Measurements from ENCODE around the gene PATJ. TPM values are rescaled to one million over a fixed set of nuclear protein-coding genes. Genes with fewer than 3 reads are reported as not detected.
"Not testable (repeated sequence)": the region's sequence is repeated elsewhere in the genome, so short reads cannot be mapped to it uniquely, and the experiment has no call there.

The PATJ gene
- total and polyA plus RNA-seq, 5 donors, result 36.3 to 72.3 (median 51.8) TPM

GRCh38 chr1:61892977-61893376 lies 150.7 kb downstream of the PATJ start:
- WGBS, result 62% methylated on average over 2 of the region's 2 CpGs
- H3K27me3 ChIP-seq (ENCODE audit: control insufficient read depth, insufficient read depth), result no peaks in the 10 kb centered on the region
- H3K9me3 ChIP-seq (ENCODE audit: control insufficient read depth, low read length), result no peaks in the 10 kb centered on the region
- H3K4me3 ChIP-seq (ENCODE audit: low read length), result no peak overlapping the region
- no peaks in the 10 kb centered on the region for H3K4me1 ChIP-seq (ENCODE audit: control insufficient read depth, insufficient read depth, low read length)
- no peak for ATAC-seq
- intact Hi-C loops (cut with DNase I), result no loop called here
- no peak overlapping the region for H3K27ac ChIP-seq (ENCODE audit: low read length)
- DNase-seq, result no peak

GRCh38 chr1:61894296-61894695 lies 152.0 kb downstream of the PATJ start:
- DNase-seq; intact Hi-C loops (cut with DNase I); H3K4me3 ChIP-seq (ENCODE audit: low read length); H3K27ac ChIP-seq (ENCODE audit: low read length); H3K9me3 ChIP-seq (ENCODE audit: control insufficient read depth, low read length); H3K4me1 ChIP-seq (ENCODE audit: control insufficient read depth, insufficient read depth, low read length); ATAC-seq; H3K27me3 ChIP-seq (ENCODE audit: control insufficient read depth, insufficient read depth): not testable (repeated sequence)
- 81% methylated on average over 2 of the region's 2 CpGs for WGBS

GRCh38 chr1:61895175-61895574 lies 152.9 kb downstream of the PATJ start:
- H3K27me3 ChIP-seq (ENCODE audit: control insufficient read depth, insufficient read depth), result no peaks in the 10 kb centered on the region
- no peak for ATAC-seq
- WGBS, result 46% methylated on average over 2 of the region's 2 CpGs
- H3K4me3 ChIP-seq (ENCODE audit: low read length), result no peak overlapping the region
- no peak for DNase-seq
- no peak overlapping the region for H3K27ac ChIP-seq (ENCODE audit: low read length)
- no peaks in the 10 kb centered on the region for H3K9me3 ChIP-seq (ENCODE audit: control insufficient read depth, low read length)
- no peaks in the 10 kb centered on the region for H3K4me1 ChIP-seq (ENCODE audit: control insufficient read depth, insufficient read depth, low read length)
- intact Hi-C loops (cut with DNase I), result no loop called here

- no peaks in the 10 kb centered on the region for H3K4me1 ChIP-seq (ENCODE audit: control insufficient read depth, insufficient read depth, low read length)
- H3K9me3 ChIP-seq (ENCODE audit: control insufficient read depth, low read length), result no peaks in the 10 kb centered on the region
- 95% methylated on average over 3 of the region's 3 CpGs for WGBS
- H3K27ac ChIP-seq (ENCODE audit: low read length), result no peak overlapping the region
- no peaks in the 10 kb centered on the region for H3K27me3 ChIP-seq (ENCODE audit: control insufficient read depth, insufficient read depth)
- H3K4me3 ChIP-seq (ENCODE audit: low read length), result no peak overlapping the region
- ATAC-seq (no peak), DNase-seq (no peak)
- intact Hi-C loops (cut with DNase I), result no loop called here
Observed at GRCh38 chr1:61898658-61899057, 156.4 kb downstream of the PATJ start.

- H3K4me1 ChIP-seq (ENCODE audit: control insufficient read depth, insufficient read depth, low read length), result peaks cover 1% of the 10 kb centered on the region
- DNase-seq, result no peak
- no peaks in the 10 kb centered on the region for H3K27me3 ChIP-seq (ENCODE audit: control insufficient read depth, insufficient read depth)
- no peak overlapping the region for H3K4me3 ChIP-seq (ENCODE audit: low read length)
- H3K9me3 ChIP-seq (ENCODE audit: control insufficient read depth, low read length), result no peaks in the 10 kb centered on the region
- intact Hi-C loops (cut with DNase I), result no loop called here
- H3K27ac ChIP-seq (ENCODE audit: low read length), result no peak overlapping the region
- 93% methylated on average over 1 of the region's 1 CpG for WGBS
- no peak for ATAC-seq
Observed at GRCh38 chr1:61904354-61904753, 162.1 kb downstream of the PATJ start.

GRCh38 chr1:61907102-61907501 lies 164.8 kb downstream of the PATJ start:
- no peaks in the 10 kb centered on the region for H3K27me3 ChIP-seq (ENCODE audit: control insufficient read depth, insufficient read depth)
- peaks cover 1% of the 10 kb centered on the region for H3K4me1 ChIP-seq (ENCODE audit: control insufficient read depth, insufficient read depth, low read length)
- DNase-seq (no peak), ATAC-seq (no peak)
- no peak overlapping the region for H3K4me3 ChIP-seq (ENCODE audit: low read length)
- 60% methylated on average over 4 of the region's 4 CpGs for WGBS
- no peaks in the 10 kb centered on the region for H3K9me3 ChIP-seq (ENCODE audit: control insufficient read depth, low read length)
- intact Hi-C loops (cut with DNase I), result no loop called here
- no peak overlapping the region for H3K27ac ChIP-seq (ENCODE audit: low read length)

- no peaks in the 10 kb centered on the region for H3K27me3 ChIP-seq (ENCODE audit: control insufficient read depth, insufficient read depth)
- intact Hi-C loops (cut with DNase I), result no loop called here
- H3K4me1 ChIP-seq (ENCODE audit: control insufficient read depth, insufficient read depth, low read length), result no peaks in the 10 kb centered on the region
- no peak overlapping the region for H3K27ac ChIP-seq (ENCODE audit: low read length)
- ATAC-seq, result no peak
- H3K4me3 ChIP-seq (ENCODE audit: low read length), result no peak overlapping the region
- no peaks in the 10 kb centered on the region for H3K9me3 ChIP-seq (ENCODE audit: control insufficient read depth, low read length)
- DNase-seq, result no peak
Observed at GRCh38 chr1:61910035-61910434, 167.8 kb downstream of the PATJ start.

- H3K4me1 ChIP-seq (ENCODE audit: control insufficient read depth, insufficient read depth, low read length), result no peaks in the 10 kb centered on the region
- 77% methylated on average over 4 of the region's 4 CpGs for whole genome bisulfite sequencing
- ATAC-seq (no peak), DNase-seq (no peak)
- H3K9me3 ChIP-seq (ENCODE audit: control insufficient read depth, low read length), result no peaks in the 10 kb centered on the region
- intact Hi-C loops (cut with DNase I), result no loop called here
- H3K27ac ChIP-seq (ENCODE audit: low read length), result no peak overlapping the region
- no peaks in the 10 kb centered on the region for H3K27me3 ChIP-seq (ENCODE audit: control insufficient read depth, insufficient read depth)
- H3K4me3 ChIP-seq (ENCODE audit: low read length), result no peak overlapping the region
Observed at GRCh38 chr1:61914823-61915482, 172.7 kb downstream of the PATJ start.

GRCh38 chr1:61921435-61921834 lies 179.2 kb downstream of the PATJ start:
- Histone ChIP-seq H3K4me1 (ENCODE audit: control insufficient read depth, insufficient read depth, low read length) (no peaks in the 10 kb centered on the region), H3K9me3 (ENCODE audit: control insufficient read depth, low read length) (no peaks in the 10 kb centered on the region), H3K27me3 (ENCODE audit: control insufficient read depth, insufficient read depth) (no peaks in the 10 kb centered on the region), H3K27ac (ENCODE audit: low read length) (no peak overlapping the region), H3K4me3 (ENCODE audit: low read length) (no peak overlapping the region)
- intact Hi-C loops (cut with DNase I), result no loop called here
- ATAC-seq (no peak), DNase-seq (no peak)

- WGBS, result 94% methylated on average over 3 of the region's 3 CpGs
- H3K4me1 ChIP-seq (ENCODE audit: control insufficient read depth, insufficient read depth, low read length), result no peaks in the 10 kb centered on the region
- intact Hi-C loops (cut with DNase I), result no loop called here
- no peak overlapping the region for H3K27ac ChIP-seq (ENCODE audit: low read length)
- H3K27me3 ChIP-seq (ENCODE audit: control insufficient read depth, insufficient read depth), result no peaks in the 10 kb centered on the region
- DNase-seq, result no peak
- no peaks in the 10 kb centered on the region for H3K9me3 ChIP-seq (ENCODE audit: control insufficient read depth, low read length)
- H3K4me3 ChIP-seq (ENCODE audit: low read length), result no peak overlapping the region
- ATAC-seq, result no peak
Observed at GRCh38 chr1:61922950-61923480, 180.7 kb downstream of the PATJ start.

GRCh38 chr1:61925591-61926298 lies 183.5 kb downstream of the PATJ start:
- no peak for ATAC-seq
- Histone ChIP-seq H3K9me3 (ENCODE audit: control insufficient read depth, low read length) (no peaks in the 10 kb centered on the region), H3K27ac (ENCODE audit: low read length) (no peak overlapping the region), H3K4me1 (ENCODE audit: control insufficient read depth, insufficient read depth, low read length) (no peaks in the 10 kb centered on the region), H3K4me3 (ENCODE audit: low read length) (no peak overlapping the region), H3K27me3 (ENCODE audit: control insufficient read depth, insufficient read depth) (no peaks in the 10 kb centered on the region)
- intact Hi-C loops (cut with DNase I), result no loop called here
- WGBS, result 97% methylated on average over 1 of the region's 1 CpG
- no peak for DNase-seq

All from right cardiac atrium (tissue), 5 donors.